Ovary (tissue), 3 donors: ENCODE data around the gene MSL3B.

Experiments
- POLR2A ChIP-seq: fragments of 450-650 bp; IDR thresholded peaks from one replicate; pipeline ENCODE4 v1.6.1; 2017; ENCODE audit warnings: antibody characterized with exemption, mild to moderate bottlenecking, moderate library complexity
- TF ChIP-seq, protein P1 (sequence below), 3 donors: fragments of 450-650 bp in 2 of 3; fragments of 200-600 bp in 1 of 3; IDR thresholded peaks; one replicate each; pipeline versions ENCODE4 v1.5.1 to v1.8.0; 2016 to 2022; ENCODE audit warnings: antibody characterized with exemption in 3 of 3, mild to moderate bottlenecking in 1 of 3
- donor health status: DM: no; HTN: no; CAD: no.

GRCh38 chr2:233851169-233851568 lies 17.0 kb downstream of the MSL3B start:
- TF ChIP-seq, protein P1, sequence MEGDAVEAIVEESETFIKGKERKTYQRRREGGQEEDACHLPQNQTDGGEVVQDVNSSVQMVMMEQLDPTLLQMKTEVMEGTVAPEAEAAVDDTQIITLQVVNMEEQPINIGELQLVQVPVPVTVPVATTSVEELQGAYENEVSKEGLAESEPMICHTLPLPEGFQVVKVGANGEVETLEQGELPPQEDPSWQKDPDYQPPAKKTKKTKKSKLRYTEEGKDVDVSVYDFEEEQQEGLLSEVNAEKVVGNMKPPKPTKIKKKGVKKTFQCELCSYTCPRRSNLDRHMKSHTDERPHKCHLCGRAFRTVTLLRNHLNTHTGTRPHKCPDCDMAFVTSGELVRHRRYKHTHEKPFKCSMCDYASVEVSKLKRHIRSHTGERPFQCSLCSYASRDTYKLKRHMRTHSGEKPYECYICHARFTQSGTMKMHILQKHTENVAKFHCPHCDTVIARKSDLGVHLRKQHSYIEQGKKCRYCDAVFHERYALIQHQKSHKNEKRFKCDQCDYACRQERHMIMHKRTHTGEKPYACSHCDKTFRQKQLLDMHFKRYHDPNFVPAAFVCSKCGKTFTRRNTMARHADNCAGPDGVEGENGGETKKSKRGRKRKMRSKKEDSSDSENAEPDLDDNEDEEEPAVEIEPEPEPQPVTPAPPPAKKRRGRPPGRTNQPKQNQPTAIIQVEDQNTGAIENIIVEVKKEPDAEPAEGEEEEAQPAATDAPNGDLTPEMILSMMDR (IDR thresholded peaks at IDR 0.05): no peak
- no peak for TF ChIP-seq POLR2A
